NCI-H1694 (cell line): ENCODE results near the gene NPAS3.

Experiments
- DNase-seq: peaks from one replicate; lab custom pipeline; 2025; lab: John Stamatoyannopoulos, UW

Gene NPAS3

GRCh38 chr14:33793398-33794110 lies 854.9 kb downstream of the NPAS3 start:
- DNase-seq = no peak

GRCh38 chr14:33794791-33795305 lies 856.2 kb downstream of the NPAS3 start:
- no peak for DNase-seq

- no peak for DNase-seq
These were observed 857.7 kb downstream of the NPAS3 start for GRCh38 chr14:33796356-33796755.

- DNase-seq = no peak
These were observed 861.3 kb downstream of the NPAS3 start for GRCh38 chr14:33799705-33800570.

GRCh38 chr14:33800735-33801163 lies 862.1 kb downstream of the NPAS3 start:
- DNase-seq = no peak

- DNase-seq = no peak
These were observed 864.1 kb downstream of the NPAS3 start for GRCh38 chr14:33802737-33803136.

GRCh38 chr14:33805593-33805992 lies 866.9 kb downstream of the NPAS3 start:
- no peak for DNase-seq

GRCh38 chr14:33806905-33807304 lies 868.2 kb downstream of the NPAS3 start:
- DNase-seq = no peak

GRCh38 chr14:33808187-33808586 lies 869.5 kb downstream of the NPAS3 start:
- DNase-seq = no peak

- DNase-seq = no peak
These were observed 870.8 kb downstream of the NPAS3 start for GRCh38 chr14:33809396-33809981.

- DNase-seq = no peak
These were observed 871.6 kb downstream of the NPAS3 start for GRCh38 chr14:33810308-33810707.

GRCh38 chr14:33811721-33812120 lies 873.0 kb downstream of the NPAS3 start:
- no peak for DNase-seq

- no peak for DNase-seq
These were observed 873.5 kb downstream of the NPAS3 start for GRCh38 chr14:33812181-33812580.

GRCh38 chr14:33812601-33813000 lies 873.9 kb downstream of the NPAS3 start:
- DNase-seq = no peak

- DNase-seq = no peak
These were observed 875.3 kb downstream of the NPAS3 start for GRCh38 chr14:33814010-33814409.

GRCh38 chr14:33833706-33834465 lies 895.2 kb downstream of the NPAS3 start:
- DNase-seq = no peak

- no peak for DNase-seq
These were observed 896.0 kb downstream of the NPAS3 start for GRCh38 chr14:33834466-33835260.

GRCh38 chr14:33835261-33835655 lies 896.6 kb downstream of the NPAS3 start:
- DNase-seq = no peak

- DNase-seq = no peak
These were observed 897.0 kb downstream of the NPAS3 start for GRCh38 chr14:33835677-33836076.

GRCh38 chr14:33836203-33836899 lies 897.7 kb downstream of the NPAS3 start:
- DNase-seq = no peak
